CD4-positive, alpha-beta T cell treated with Interleukin-6 at 100 ng/mL for 8 hours (primary cell): ENCODE data around the gene MMP2.

Experiments used
- DNase-seq: peaks from one replicate; pipeline ENCODE4 v3.0.0-alpha.2; 2020; ENCODE audit warnings: mixed read lengths, low spot score

The MMP2 gene

GRCh38 chr16:55469821-55470532 lies 9.0 kb upstream of the MMP2 start:
- no peak for DNase-seq

GRCh38 chr16:55470533-55471371 lies 8.2 kb upstream of the MMP2 start:
- no peak for DNase-seq

- no peak for DNase-seq
Observed at GRCh38 chr16:55471448-55472097, 7.4 kb upstream of the MMP2 start.

GRCh38 chr16:55473587-55473986 lies 5.4 kb upstream of the MMP2 start:
- no peak for DNase-seq

- DNase-seq: no peak
Observed at GRCh38 chr16:55474821-55475220, 4.2 kb upstream of the MMP2 start.

GRCh38 chr16:55475919-55476318 lies 3.1 kb upstream of the MMP2 start:
- no peak for DNase-seq

- no peak for DNase-seq
Observed at GRCh38 chr16:55476625-55477533, 2.1 kb upstream of the MMP2 start.

GRCh38 chr16:55477736-55478135 lies 1.3 kb upstream of the MMP2 start:
- no peak for DNase-seq

- no peak for DNase-seq
Observed at GRCh38 chr16:55479430-55480140, 587 bp downstream of the MMP2 start.

- DNase-seq: no peak
Observed at GRCh38 chr16:55480228-55480655, 1.2 kb downstream of the MMP2 start.

GRCh38 chr16:55481023-55481422 lies 2.0 kb downstream of the MMP2 start:
- DNase-seq: no peak

GRCh38 chr16:55482056-55482455 lies 3.1 kb downstream of the MMP2 start:
- DNase-seq: no peak

GRCh38 chr16:55487048-55487803 lies 8.2 kb downstream of the MMP2 start:
- no peak for DNase-seq

- no peak for DNase-seq
Observed at GRCh38 chr16:55488306-55488705, 9.3 kb downstream of the MMP2 start.

GRCh38 chr16:55489119-55489955 lies 10.3 kb downstream of the MMP2 start:
- no peak for DNase-seq

GRCh38 chr16:55489956-55490265 lies 10.9 kb downstream of the MMP2 start:
- DNase-seq: no peak

GRCh38 chr16:55490301-55490700 lies 11.3 kb downstream of the MMP2 start:
- DNase-seq: no peak

- DNase-seq: no peak
Observed at GRCh38 chr16:55491691-55492090, 12.7 kb downstream of the MMP2 start.

- DNase-seq: no peak
Observed at GRCh38 chr16:55492756-55493380, 13.9 kb downstream of the MMP2 start.
